Retinal pigment epithelial cell (primary cell): ENCODE measurements around the gene P4HTM.

Experiments
- DNase-seq: peaks from one replicate; pipeline ENCODE4 v3.0.0-alpha.2; 2010; ENCODE audit warnings: low read depth
- H3K4me3 ChIP-seq: 2 replicates; pipeline ENCODE4 v1.5.1; 2011; ENCODE audit warnings: mild to moderate bottlenecking, low read length, control low read depth, moderate library complexity
- CTCF ChIP-seq: conservative IDR thresholded peaks from 2 replicates; pipeline ENCODE4 v1.5.1; 2011; ENCODE audit warnings: low read depth, low read length, control low read depth, inconsistent platforms

Gene P4HTM

GRCh38 chr3:49030321-49030720, 40.3 kb downstream of the P4HTM start:
- H3K4me3 ChIP-seq = no peak overlapping the region
- no peak for TF ChIP-seq CTCF
- DNase-seq = no peak

- no peak overlapping the region for H3K4me3 ChIP-seq
- no peak for TF ChIP-seq CTCF
- DNase-seq = no peak
Measured at GRCh38 chr3:49032646-49033304, 42.7 kb downstream of the P4HTM start.

DNA sequence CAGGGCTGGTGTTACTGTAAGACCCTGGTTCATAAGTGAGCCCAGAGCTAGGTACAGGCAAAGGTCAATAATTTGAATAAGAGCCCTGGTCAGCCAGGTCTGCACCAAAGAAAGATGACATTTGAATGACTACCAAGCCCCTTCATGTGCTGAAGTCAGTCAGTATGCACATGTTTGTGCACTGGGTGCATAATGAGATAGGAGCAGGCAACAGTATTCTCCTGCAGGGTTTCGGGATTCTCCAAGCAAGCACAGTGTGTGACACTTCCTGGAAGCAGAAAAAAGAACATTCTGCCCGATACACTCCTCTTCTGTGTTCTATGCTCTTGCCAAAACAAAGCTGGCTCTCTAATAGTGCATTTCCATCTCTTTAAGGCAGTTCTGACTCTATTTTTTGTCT, 44.6 kb downstream of the P4HTM start:
- H3K4me3 ChIP-seq = no peak overlapping the region
- TF ChIP-seq CTCF = no peak
- DNase-seq = no peak

- H3K4me3 ChIP-seq = no peak overlapping the region
- no peak for TF ChIP-seq CTCF
- no peak for DNase-seq
Measured at GRCh38 chr3:49035281-49035680, 45.2 kb downstream of the P4HTM start.

DNA sequence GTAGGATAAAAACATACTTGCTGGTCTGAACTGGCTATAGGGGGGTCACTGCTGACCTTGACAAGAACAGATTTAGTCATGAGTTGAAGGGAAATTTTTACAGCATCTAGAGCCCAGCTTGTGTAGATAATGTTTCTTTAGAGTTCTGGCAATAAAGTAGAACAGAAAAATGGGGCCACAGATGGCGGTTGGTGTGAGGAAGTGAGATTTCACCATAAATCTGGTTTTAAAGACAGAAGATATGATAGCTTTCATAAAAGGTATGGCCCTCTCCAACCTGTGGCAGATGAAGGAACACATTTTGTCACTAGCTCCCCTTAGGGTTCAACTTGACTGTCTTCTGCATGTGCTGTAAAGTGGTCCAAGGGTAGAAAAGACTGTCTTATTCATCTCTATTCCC, 63.5 kb downstream of the P4HTM start:
- no peak for DNase-seq
- H3K4me3 ChIP-seq = no peak overlapping the region
- TF ChIP-seq CTCF = no peak

- H3K4me3 ChIP-seq = no peak overlapping the region
- DNase-seq = no peak
- no peak for TF ChIP-seq CTCF
Measured at GRCh38 chr3:49054344-49054862, 64.4 kb downstream of the P4HTM start.
